ENCODE measurements around the gene COL15A1.

Gene COL15A1

DNA sequence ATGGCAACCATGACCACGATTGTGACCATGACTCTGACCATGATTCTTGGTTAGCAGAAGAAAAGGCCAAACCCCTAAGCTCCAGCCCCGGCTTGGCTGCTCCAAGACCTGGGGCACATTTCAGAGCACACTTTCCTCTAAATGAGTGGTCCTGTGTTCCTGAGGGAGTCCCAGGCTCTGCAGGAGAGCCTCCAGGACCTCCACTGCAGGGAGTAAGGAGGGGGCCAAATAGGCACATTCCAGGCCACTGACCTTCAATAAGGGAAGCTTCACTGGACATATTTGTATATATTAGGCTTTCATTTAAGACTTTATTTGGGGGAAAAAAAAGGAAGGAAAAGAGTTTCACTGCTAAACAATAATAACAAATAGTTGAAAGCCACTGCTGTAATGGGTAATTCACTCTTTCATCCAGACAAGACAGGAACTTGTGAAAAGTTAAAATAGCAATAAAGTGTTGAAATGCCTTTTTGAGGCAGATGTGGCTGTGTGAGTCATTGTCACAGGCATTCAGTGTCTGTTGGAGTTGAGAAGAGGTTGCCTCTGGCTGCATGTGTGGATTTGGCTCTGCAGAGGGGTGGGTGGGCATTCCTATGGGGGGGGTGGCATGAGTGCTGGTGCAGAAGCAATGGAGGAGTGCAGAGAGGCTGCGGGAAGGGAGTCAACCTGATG is 97.3 kb downstream of the COL15A1 start:
- Mint-ChIP-seq H3K36me3 (ENCODE audit: low read depth) (peaks cover 11% of the 10 kb centered on the region), H3K9me3 (peaks cover 17% of the 10 kb centered on the region), H3K27me3 (ENCODE audit: low read depth, poor library complexity) (peaks cover 11% of the 10 kb centered on the region), H3K4me3 (no peak overlapping the region), H3K27ac (no peak overlapping the region), H3K4me1 (peaks cover 26% of the 10 kb centered on the region)
- DNase-seq = no peak
- TF ChIP-seq, protein P1, sequence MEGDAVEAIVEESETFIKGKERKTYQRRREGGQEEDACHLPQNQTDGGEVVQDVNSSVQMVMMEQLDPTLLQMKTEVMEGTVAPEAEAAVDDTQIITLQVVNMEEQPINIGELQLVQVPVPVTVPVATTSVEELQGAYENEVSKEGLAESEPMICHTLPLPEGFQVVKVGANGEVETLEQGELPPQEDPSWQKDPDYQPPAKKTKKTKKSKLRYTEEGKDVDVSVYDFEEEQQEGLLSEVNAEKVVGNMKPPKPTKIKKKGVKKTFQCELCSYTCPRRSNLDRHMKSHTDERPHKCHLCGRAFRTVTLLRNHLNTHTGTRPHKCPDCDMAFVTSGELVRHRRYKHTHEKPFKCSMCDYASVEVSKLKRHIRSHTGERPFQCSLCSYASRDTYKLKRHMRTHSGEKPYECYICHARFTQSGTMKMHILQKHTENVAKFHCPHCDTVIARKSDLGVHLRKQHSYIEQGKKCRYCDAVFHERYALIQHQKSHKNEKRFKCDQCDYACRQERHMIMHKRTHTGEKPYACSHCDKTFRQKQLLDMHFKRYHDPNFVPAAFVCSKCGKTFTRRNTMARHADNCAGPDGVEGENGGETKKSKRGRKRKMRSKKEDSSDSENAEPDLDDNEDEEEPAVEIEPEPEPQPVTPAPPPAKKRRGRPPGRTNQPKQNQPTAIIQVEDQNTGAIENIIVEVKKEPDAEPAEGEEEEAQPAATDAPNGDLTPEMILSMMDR (IDR thresholded peaks at IDR 0.05) = no peak

DNA sequence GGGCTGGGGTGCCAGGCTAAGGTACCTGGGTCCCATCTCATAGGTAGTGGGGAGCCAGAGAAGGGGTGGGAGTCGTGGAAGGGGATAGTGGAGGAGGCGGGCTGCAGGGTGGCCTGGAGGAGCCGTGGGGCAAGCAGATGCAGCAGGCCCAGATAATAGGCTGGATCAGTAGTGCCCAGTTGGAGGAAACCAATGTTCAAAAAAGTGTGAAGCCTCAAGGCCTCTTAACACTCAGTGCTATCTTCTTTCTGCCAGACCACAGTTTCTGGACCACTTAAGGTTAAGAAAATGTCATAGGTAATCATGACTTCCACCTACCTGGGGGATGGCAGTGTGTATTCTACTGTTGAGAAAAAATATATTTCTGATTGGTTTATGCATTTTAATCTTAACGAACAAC is 97.9 kb downstream of the COL15A1 start:
- Mint-ChIP-seq H3K4me3 (no peak overlapping the region), H3K4me1 (peaks cover 30% of the 10 kb centered on the region), H3K9me3 (peaks cover 17% of the 10 kb centered on the region), H3K27me3 (ENCODE audit: low read depth, poor library complexity) (peaks cover 11% of the 10 kb centered on the region), H3K27ac (no peak overlapping the region), H3K36me3 (ENCODE audit: low read depth) (peaks cover 11% of the 10 kb centered on the region)
- no peak for DNase-seq
- TF ChIP-seq, protein P1 (IDR thresholded peaks at IDR 0.05) = no peak

DNA sequence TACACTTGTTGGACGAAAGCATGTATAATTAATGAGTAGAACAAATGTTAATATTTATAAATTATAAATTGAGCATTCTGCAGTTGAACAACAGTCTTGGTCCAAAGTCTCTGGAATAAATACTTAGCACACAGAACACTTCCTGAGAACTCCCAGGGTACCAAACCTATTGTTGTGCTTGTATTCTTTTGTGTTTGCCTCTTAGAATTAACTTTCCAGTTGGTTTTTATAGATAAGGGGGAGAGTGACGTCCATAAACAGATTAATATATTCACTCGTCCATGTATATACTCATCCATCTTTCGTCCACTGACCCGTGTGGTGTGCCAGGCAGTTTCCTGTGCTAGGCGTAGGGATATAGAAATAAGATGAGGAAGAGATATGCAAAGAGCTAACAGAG is 98.9 kb downstream of the COL15A1 start:
- H3K4me3 Mint-ChIP-seq = no peak overlapping the region
- no peak for DNase-seq
- peaks cover 11% of the 10 kb centered on the region for H3K36me3 Mint-ChIP-seq (ENCODE audit: low read depth)
- no peak overlapping the region for H3K27ac Mint-ChIP-seq
- TF ChIP-seq, protein P1 (IDR thresholded peaks at IDR 0.05) = no peak
- H3K4me1 Mint-ChIP-seq = peaks cover 31% of the 10 kb centered on the region
- peaks cover 7% of the 10 kb centered on the region for H3K27me3 Mint-ChIP-seq (ENCODE audit: low read depth, poor library complexity)
- H3K9me3 Mint-ChIP-seq = peaks cover 17% of the 10 kb centered on the region

DNA sequence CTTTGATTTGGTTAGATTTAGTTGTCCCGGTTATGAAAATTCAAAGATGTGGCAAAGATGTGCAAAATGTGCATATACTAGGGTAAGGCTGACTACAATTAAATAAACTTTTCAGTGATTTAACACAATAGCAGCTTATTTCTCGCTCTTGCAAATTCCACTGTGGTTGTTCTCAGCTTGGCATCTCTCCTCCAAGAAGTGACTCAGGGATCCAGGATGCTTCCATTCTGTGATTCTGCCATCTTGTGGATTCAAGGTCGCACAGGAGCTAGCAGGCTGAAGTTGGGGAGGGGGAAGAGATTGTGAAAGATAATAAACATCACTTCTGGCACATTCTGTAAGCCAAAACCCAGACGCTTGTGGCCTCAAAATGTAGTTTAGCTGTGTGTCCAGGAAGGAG is 101.1 kb downstream of the COL15A1 start:
- H3K27me3 Mint-ChIP-seq (ENCODE audit: low read depth, poor library complexity) = peaks cover 10% of the 10 kb centered on the region
- peaks cover 25% of the 10 kb centered on the region for H3K4me1 Mint-ChIP-seq
- H3K36me3 Mint-ChIP-seq (ENCODE audit: low read depth) = peaks cover 11% of the 10 kb centered on the region
- TF ChIP-seq, protein P1 (IDR thresholded peaks at IDR 0.05) = no peak
- no peak overlapping the region for H3K27ac Mint-ChIP-seq
- H3K9me3 Mint-ChIP-seq = peaks cover 17% of the 10 kb centered on the region
- DNase-seq = no peak
- no peak overlapping the region for H3K4me3 Mint-ChIP-seq

DNA sequence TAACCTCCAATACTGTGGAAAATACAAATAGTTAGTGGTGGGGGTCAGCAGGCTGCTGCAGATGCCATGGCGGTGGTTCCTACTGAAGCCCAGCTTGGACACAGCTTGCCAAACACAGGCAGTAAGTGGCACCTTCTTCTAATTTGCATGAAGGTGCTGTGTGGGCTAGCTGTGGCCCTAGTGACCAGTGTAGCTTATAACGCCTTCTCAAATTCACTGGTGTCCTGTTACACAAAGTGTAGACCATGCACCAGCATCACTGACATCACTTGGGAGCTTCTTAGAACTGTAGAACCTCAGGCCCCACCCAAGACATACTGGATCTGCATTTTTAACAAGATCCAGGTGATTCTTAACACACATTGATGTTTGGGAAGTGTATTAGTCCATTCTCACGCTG is 102.4 kb downstream of the COL15A1 start:
- Mint-ChIP-seq H3K4me3 (no peak overlapping the region), H3K27me3 (ENCODE audit: low read depth, poor library complexity) (peaks cover 10% of the 10 kb centered on the region), H3K4me1 (peaks cover 13% of the 10 kb centered on the region), H3K9me3 (peaks cover 17% of the 10 kb centered on the region), H3K36me3 (ENCODE audit: low read depth) (peaks cover 11% of the 10 kb centered on the region), H3K27ac (peak overlapping the region; percentile 26)
- TF ChIP-seq, protein P1 (IDR thresholded peaks at IDR 0.05) = no peak
- no peak for DNase-seq

DNA sequence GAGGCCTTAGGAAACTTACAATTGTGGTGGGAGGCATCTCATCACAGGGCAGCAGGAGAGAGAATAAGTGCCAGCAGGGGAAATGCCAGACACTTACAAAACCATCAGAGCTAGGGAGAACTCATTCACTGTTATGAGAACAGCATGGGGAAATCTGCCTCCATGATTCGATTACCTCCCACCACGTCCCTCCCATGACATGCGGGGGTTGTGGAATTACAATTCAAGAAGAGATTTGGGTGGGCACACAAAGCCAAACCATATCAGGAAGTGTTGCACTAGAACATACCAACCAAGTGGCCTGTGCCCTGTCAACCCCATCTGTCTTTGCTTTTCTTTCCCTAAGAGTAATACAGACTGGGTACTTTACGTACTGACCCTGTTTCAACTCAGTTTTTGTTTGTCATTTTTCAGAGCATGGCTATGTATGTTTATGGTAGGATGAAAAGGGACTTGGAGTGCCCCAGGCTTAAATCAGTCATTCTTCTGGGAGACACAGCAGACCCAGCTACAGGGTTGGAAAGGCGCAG is 102.9 kb downstream of the COL15A1 start:
- H3K4me1 Mint-ChIP-seq = peaks cover 8% of the 10 kb centered on the region
- H3K9me3 Mint-ChIP-seq = peaks cover 17% of the 10 kb centered on the region
- H3K27ac Mint-ChIP-seq = peak overlapping the region; percentile 26
- DNase-seq = no peak
- peaks cover 10% of the 10 kb centered on the region for H3K27me3 Mint-ChIP-seq (ENCODE audit: low read depth, poor library complexity)
- no peak overlapping the region for H3K4me3 Mint-ChIP-seq
- H3K36me3 Mint-ChIP-seq (ENCODE audit: low read depth) = peaks cover 11% of the 10 kb centered on the region
- TF ChIP-seq, protein P1 (IDR thresholded peaks at IDR 0.05) = no peak
